Psoas muscle (tissue), 8 donors: ENCODE measurements around the gene CNTF. TPM values are rescaled to one million over a fixed set of nuclear protein-coding genes. Genes with fewer than 3 reads are reported as not detected.

Source experiments
- ATAC-seq, 4 donors: fragments of 200-7000 bp; cut with Tn5 transposase; one replicate each; pipeline ENCODE4 v1.9.1; 2020; ENCODE audit warnings: moderate library complexity in 3 of 4, mild to moderate bottlenecking in 2 of 4
- DNase-seq, 2 donors: peaks; one replicate each; pipeline ENCODE4 v3.0.0-alpha.2; 2020
- H3K27ac ChIP-seq: fragments of 200-600 bp; one replicate; pipeline ENCODE4 v1.8.0; 2022
- H3K27me3 ChIP-seq, 3 donors: fragments of 200-600 bp in 1 of 3; one replicate each; pipeline versions ENCODE4 v1.6.1 to v1.8.0; 2013 to 2022; ENCODE audit warnings: low read length in 2 of 3, mild to moderate bottlenecking in 2 of 3, moderate library complexity in 1 of 3; ENCODE audit not compliant: insufficient read depth in 3 of 3
- H3K36me3 ChIP-seq, 2 donors: fragments of 200-600 bp in 1 of 2; one replicate each; pipeline versions ENCODE4 v1.6.1 to v1.8.0; 2013 to 2022; ENCODE audit warnings: low read depth in 1 of 2, mild to moderate bottlenecking in 1 of 2, moderate library complexity in 1 of 2; ENCODE audit not compliant: insufficient read depth in 1 of 2
- H3K4me1 ChIP-seq: fragments of 200-600 bp; one replicate; pipeline ENCODE4 v1.8.0; 2022
- H3K4me3 ChIP-seq: fragments of 200-600 bp; one replicate; pipeline ENCODE4 v1.8.0; 2022; ENCODE audit warnings: mild to moderate bottlenecking
- H3K9me3 ChIP-seq: fragments of 200-600 bp; one replicate; pipeline ENCODE4 v1.8.0; 2022
- WGBS, 3 donors: extraction: QIAGEN DNeasy Blood & Tissue Kit; methylation state at CpG; one replicate each; pipeline versions ENCODE4 v1.1.6 to v1.1.7; 2013; 5-methylcytosine and 5-hydroxymethylcytosine counted together
- intact Hi-C, 2 donors: fragments of 100-400 bp; cut with DNase I; formaldehyde crosslinking; loops; one replicate each; pipeline versions ENCODE4 v1.11.0 to v1.14.2; 2022
- polyA plus RNA-seq, 3 donors: library from polyadenylated mRNA; stranded (reverse); fragments of 200-250 nt; gene quantifications; one replicate each; pipeline ENCODE4 v1.2.3, GENCODE V29; 2013
- total RNA-seq, 4 donors: library from RNA; stranded (reverse); fragmentation: NEBNext Ultra II Directional in 2 of 4; extraction: Animal tissue kit (Norgen Biotek cat#: 25700) in 2 of 4; gene quantifications; one replicate each; pipeline versions ENCODE4 v1.2.1 to v1.2.4, GENCODE V29; 2021 to 2023
- TF ChIP-seq, protein P1 (sequence below): fragments of 200-600 bp; IDR thresholded peaks from one replicate; pipeline ENCODE4 v1.8.0; 2022; ENCODE audit warnings: antibody characterized with exemption
- donor health status: healthy with polysubstance abuse.
- donor health status: DM: no; HTN: no; CAD: no; lungs with moderate emphysema.
- donor health status: Bipolar disorder and iron deficiency.
- donor health status: healthy.
- donor health status: DM: yes; HTN: yes; CAD: no.
- donor health status: DM: no; HTN: no; CAD: no.
- donor health status: DM: no; HTN: no; CAD: no.
- donor health status: DM: yes; HTN: yes; CAD: no.

CNTF gene
- total and polyA plus RNA-seq, 7 donors: 1.1 to 21.2 (median 3.5) TPM

- Histone ChIP-seq H3K9me3 (no peaks in the 10 kb centered on the region), H3K4me1 (peaks cover 40% of the 10 kb centered on the region), H3K36me3 (peaks cover 0 to 7% of the 10 kb centered on the region in 2 donors), H3K27ac (no peak overlapping the region), H3K4me3 (no peak overlapping the region), H3K27me3 (no peaks in the 10 kb centered on the region)
- TF ChIP-seq, protein P1, sequence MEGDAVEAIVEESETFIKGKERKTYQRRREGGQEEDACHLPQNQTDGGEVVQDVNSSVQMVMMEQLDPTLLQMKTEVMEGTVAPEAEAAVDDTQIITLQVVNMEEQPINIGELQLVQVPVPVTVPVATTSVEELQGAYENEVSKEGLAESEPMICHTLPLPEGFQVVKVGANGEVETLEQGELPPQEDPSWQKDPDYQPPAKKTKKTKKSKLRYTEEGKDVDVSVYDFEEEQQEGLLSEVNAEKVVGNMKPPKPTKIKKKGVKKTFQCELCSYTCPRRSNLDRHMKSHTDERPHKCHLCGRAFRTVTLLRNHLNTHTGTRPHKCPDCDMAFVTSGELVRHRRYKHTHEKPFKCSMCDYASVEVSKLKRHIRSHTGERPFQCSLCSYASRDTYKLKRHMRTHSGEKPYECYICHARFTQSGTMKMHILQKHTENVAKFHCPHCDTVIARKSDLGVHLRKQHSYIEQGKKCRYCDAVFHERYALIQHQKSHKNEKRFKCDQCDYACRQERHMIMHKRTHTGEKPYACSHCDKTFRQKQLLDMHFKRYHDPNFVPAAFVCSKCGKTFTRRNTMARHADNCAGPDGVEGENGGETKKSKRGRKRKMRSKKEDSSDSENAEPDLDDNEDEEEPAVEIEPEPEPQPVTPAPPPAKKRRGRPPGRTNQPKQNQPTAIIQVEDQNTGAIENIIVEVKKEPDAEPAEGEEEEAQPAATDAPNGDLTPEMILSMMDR: no peak
- intact Hi-C loops: no loop called here
- 69 to 83% (median 69%) methylated on average over 3 of the region's 3 CpGs for WGBS, 3 donors
- DNase-seq (no peak), ATAC-seq (no peak)
Observed at GRCh38 chr11:58591659-58592058, 30.8 kb upstream of the CNTF start.

DNA sequence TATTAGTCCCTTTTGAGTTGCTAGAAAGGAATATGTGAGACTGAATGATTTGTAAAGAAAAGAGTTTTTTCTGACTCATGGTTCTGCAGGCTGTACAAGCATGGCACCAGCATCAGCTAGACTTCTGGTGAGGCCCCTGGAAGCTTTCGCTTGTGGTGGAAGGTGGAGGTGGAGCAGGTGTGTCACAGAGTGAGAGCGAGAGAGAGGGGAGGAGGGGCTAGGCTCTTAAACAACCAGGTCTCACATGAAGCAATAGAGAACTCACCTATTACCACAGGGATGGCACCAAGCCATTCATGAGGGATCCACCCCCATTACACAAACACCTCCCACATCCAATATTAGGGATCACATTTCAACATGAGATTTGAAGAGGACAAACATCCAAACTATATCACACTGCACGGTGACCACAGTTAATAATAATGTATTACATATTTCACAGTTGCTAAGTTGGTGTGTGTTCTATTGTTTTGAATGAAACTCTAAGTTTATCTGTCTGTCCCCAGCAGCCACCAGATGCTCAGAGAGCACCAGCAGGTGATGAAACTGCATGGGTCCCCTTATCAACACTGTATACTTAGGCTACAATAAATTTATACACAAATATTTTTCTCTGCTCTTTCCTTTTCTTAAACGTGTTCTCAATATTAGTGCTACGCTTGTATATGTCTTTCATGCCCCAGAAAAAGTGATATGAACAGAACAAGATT, 29.5 kb upstream of the CNTF start:
- 80 to 82% (median 82%) methylated on average over 5 of the region's 5 CpGs for WGBS, 3 donors
- Histone ChIP-seq H3K27ac (no peak overlapping the region), H3K36me3 (no peaks in the 10 kb centered on the region), H3K9me3 (no peaks in the 10 kb centered on the region), H3K27me3 (no peaks in the 10 kb centered on the region), H3K4me3 (no peak overlapping the region), H3K4me1 (peaks cover 40% of the 10 kb centered on the region)
- DNase-seq: no peak
- TF ChIP-seq, protein P1: no peak
- peak in 2 of 4 donors; percentile 53 to 59 for ATAC-seq
- intact Hi-C loops: no loop called here

DNA sequence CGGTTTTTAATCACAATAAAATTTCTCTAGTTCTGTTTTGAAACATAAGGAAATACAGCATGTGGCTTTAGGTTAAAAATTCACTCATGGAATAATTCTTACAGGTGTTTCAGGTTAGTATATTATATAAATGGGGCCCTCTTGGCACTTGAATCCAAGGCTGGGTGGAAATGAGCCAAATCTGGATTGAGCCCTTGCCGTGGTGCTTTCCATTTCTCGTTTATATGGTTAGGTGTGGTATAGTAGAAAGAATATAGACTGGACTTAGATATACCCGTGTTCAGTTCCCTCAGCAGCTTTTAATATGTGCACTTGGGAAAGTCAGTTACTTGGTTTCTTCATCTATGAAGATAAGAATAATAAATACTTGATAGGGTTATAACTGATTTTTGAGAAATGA, 27.6 kb upstream of the CNTF start:
- intact Hi-C loops: no loop called here
- Histone ChIP-seq H3K4me3 (no peak overlapping the region), H3K9me3 (no peaks in the 10 kb centered on the region), H3K27ac (no peak overlapping the region), H3K4me1 (peaks cover 42% of the 10 kb centered on the region), H3K27me3 (no peaks in the 10 kb centered on the region), H3K36me3 (no peaks in the 10 kb centered on the region)
- ATAC-seq (no peak), DNase-seq (no peak)
- 59 to 71% (median 64%) methylated on average over 4 of the region's 4 CpGs for WGBS, 3 donors
- TF ChIP-seq, protein P1: no peak

GRCh38 chr11:58596621-58597020, 25.8 kb upstream of the CNTF start:
- intact Hi-C loops: no loop called here
- ATAC-seq (no peak), DNase-seq (no peak)
- Histone ChIP-seq H3K27me3 (no peaks in the 10 kb centered on the region), H3K27ac (no peak overlapping the region), H3K36me3 (no peaks in the 10 kb centered on the region), H3K4me1 (peaks cover 53% of the 10 kb centered on the region), H3K9me3 (no peaks in the 10 kb centered on the region), H3K4me3 (no peak overlapping the region)
- WGBS, 3 donors: 71 to 81% (median 73%) methylated on average over 3 of the region's 3 CpGs
- TF ChIP-seq, protein P1: no peak
